ENCODE measurements around the gene PRDM16. TPM values are rescaled to one million over a fixed set of nuclear protein-coding genes. Genes with fewer than 3 reads are reported as not detected.

PRDM16 gene
- total and polyA plus RNA-seq, 4 donors = 0.05 to 0.67 (median 0.19) TPM

DNA sequence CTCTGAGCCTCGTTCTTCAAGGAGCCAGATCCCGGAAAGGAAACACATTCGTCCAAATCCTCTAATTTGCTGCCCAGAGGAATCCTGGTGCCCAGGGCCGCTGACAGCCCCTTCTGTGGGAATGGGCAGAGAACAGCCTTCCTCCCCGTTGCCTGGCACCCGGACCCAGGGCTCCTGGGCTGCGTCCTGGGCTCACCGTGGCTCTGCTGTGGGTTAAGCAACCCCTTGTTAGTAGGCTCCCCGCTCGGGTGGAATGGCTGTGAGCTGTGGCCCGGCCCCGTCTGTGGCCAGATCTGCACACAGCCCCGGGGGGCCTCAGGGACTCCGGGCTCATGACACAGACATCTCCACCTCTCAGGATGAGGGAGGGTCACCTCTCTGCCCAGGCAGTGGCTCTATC, 262.6 kb downstream of the PRDM16 start:
- Histone ChIP-seq H3K9me3 (ENCODE audit: control insufficient read depth in 4 of 4, low read length in 3 of 4) (no peaks in the 10 kb centered on the region), H3K36me3 (ENCODE audit: control insufficient read depth in 4 of 4, insufficient read depth in 3 of 4, low read depth in 1 of 4, low read length in 3 of 4) (no peaks in the 10 kb centered on the region), H3K4me3 (ENCODE audit: low read depth in 1 of 3, low read length in 3 of 3) (no peak overlapping the region), H3K4me1 (ENCODE audit: control insufficient read depth in 4 of 4, insufficient read depth in 4 of 4, low read length in 3 of 4) (peaks cover 1 to 11% (median 5%) of the 10 kb centered on the region in 4 donors), H3K9ac (ENCODE audit: low read depth in 1 of 2, low read length in 2 of 2) (no peak overlapping the region), H3K27ac (ENCODE audit: low read depth in 1 of 2, low read length in 2 of 2) (no peak overlapping the region), H3K27me3 (ENCODE audit: control insufficient read depth in 4 of 4, insufficient read depth in 4 of 4, low read length in 3 of 4) (peaks cover 0 to 2% (median 0%) of the 10 kb centered on the region in 4 donors)
- no peak for DNase-seq (ENCODE audit: low spot score)
- TF ChIP-seq, protein P1, sequence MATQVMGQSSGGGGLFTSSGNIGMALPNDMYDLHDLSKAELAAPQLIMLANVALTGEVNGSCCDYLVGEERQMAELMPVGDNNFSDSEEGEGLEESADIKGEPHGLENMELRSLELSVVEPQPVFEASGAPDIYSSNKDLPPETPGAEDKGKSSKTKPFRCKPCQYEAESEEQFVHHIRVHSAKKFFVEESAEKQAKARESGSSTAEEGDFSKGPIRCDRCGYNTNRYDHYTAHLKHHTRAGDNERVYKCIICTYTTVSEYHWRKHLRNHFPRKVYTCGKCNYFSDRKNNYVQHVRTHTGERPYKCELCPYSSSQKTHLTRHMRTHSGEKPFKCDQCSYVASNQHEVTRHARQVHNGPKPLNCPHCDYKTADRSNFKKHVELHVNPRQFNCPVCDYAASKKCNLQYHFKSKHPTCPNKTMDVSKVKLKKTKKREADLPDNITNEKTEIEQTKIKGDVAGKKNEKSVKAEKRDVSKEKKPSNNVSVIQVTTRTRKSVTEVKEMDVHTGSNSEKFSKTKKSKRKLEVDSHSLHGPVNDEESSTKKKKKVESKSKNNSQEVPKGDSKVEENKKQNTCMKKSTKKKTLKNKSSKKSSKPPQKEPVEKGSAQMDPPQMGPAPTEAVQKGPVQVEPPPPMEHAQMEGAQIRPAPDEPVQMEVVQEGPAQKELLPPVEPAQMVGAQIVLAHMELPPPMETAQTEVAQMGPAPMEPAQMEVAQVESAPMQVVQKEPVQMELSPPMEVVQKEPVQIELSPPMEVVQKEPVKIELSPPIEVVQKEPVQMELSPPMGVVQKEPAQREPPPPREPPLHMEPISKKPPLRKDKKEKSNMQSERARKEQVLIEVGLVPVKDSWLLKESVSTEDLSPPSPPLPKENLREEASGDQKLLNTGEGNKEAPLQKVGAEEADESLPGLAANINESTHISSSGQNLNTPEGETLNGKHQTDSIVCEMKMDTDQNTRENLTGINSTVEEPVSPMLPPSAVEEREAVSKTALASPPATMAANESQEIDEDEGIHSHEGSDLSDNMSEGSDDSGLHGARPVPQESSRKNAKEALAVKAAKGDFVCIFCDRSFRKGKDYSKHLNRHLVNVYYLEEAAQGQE (IDR thresholded peaks at IDR 0.05) = no peak
- no peak for TF ChIP-seq SP1 (IDR thresholded peaks at IDR 0.05)
- TF ChIP-seq, protein P2, sequence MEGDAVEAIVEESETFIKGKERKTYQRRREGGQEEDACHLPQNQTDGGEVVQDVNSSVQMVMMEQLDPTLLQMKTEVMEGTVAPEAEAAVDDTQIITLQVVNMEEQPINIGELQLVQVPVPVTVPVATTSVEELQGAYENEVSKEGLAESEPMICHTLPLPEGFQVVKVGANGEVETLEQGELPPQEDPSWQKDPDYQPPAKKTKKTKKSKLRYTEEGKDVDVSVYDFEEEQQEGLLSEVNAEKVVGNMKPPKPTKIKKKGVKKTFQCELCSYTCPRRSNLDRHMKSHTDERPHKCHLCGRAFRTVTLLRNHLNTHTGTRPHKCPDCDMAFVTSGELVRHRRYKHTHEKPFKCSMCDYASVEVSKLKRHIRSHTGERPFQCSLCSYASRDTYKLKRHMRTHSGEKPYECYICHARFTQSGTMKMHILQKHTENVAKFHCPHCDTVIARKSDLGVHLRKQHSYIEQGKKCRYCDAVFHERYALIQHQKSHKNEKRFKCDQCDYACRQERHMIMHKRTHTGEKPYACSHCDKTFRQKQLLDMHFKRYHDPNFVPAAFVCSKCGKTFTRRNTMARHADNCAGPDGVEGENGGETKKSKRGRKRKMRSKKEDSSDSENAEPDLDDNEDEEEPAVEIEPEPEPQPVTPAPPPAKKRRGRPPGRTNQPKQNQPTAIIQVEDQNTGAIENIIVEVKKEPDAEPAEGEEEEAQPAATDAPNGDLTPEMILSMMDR (IDR thresholded peaks at IDR 0.05; ENCODE audit: low read depth, low read length, missing input control) = no peak
- no peak for TF ChIP-seq ZBTB33 (IDR thresholded peaks at IDR 0.05)
- TF ChIP-seq RAD21 (IDR thresholded peaks at IDR 0.05) = no peak
- TF ChIP-seq TAF1 (conservative IDR thresholded peaks at IDR 0.05) = no peak
- no peak for TF ChIP-seq MAX (IDR thresholded peaks at IDR 0.05)
- no peak for TF ChIP-seq HNF4A (conservative IDR thresholded peaks at IDR 0.05)
- no peak for TF ChIP-seq YY1 (IDR thresholded peaks at IDR 0.05)
- TF ChIP-seq EGR1 (IDR thresholded peaks at IDR 0.05; ENCODE audit: low read depth in 2 of 2) = no peak
- no peak for TF ChIP-seq RXRA (IDR thresholded peaks at IDR 0.05)
- TF ChIP-seq GABPA (IDR thresholded peaks at IDR 0.05 in 1 of 2, conservative IDR thresholded peaks at IDR 0.05 in 1 of 2) = no peak
- TF ChIP-seq JUND (IDR thresholded peaks at IDR 0.05) = no peak
- no peak for TF ChIP-seq NR2F2 (IDR thresholded peaks at IDR 0.05)
- TF ChIP-seq, protein P3, sequence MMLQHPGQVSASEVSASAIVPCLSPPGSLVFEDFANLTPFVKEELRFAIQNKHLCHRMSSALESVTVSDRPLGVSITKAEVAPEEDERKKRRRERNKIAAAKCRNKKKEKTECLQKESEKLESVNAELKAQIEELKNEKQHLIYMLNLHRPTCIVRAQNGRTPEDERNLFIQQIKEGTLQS (IDR thresholded peaks at IDR 0.05) = no peak
- 87% methylated on average over 14 of the region's 14 CpGs for WGBS

DNA sequence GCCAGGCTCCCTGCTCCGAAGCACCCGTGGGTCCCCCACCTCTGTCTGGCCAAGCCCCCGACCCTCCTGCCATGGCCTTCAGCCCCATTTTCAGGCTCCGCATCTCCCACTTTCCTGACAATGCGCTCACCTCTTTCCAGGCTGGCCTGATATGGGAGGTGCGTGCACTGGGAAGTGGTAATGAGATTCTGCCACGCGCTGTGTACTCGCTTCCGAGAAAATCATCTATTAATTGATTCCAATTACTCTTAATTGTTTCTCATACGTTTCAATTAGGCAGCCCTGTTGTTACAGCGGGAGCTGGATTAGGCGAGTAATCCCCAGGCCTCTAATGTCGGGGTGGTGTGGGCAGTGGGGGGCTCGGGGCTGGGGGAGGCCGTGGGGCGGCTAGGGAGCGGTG, 263.0 kb downstream of the PRDM16 start:
- TF ChIP-seq RXRA (IDR thresholded peaks at IDR 0.05) = no peak
- TF ChIP-seq, protein P2 (IDR thresholded peaks at IDR 0.05; ENCODE audit: low read depth, low read length, missing input control) = no peak
- TF ChIP-seq MAX (IDR thresholded peaks at IDR 0.05) = no peak
- TF ChIP-seq NR2F2 (IDR thresholded peaks at IDR 0.05) = no peak
- TF ChIP-seq HNF4A (conservative IDR thresholded peaks at IDR 0.05) = no peak
- TF ChIP-seq EGR1 (IDR thresholded peaks at IDR 0.05; ENCODE audit: low read depth in 2 of 2) = no peak
- TF ChIP-seq FOXA2 (IDR thresholded peaks at IDR 0.05) = no peak
- no peak for TF ChIP-seq FOXA1 (IDR thresholded peaks at IDR 0.05)
- H3K9ac ChIP-seq (ENCODE audit: low read depth in 1 of 2, low read length in 2 of 2) = no peak overlapping the region
- no peaks in the 10 kb centered on the region for H3K36me3 ChIP-seq (ENCODE audit: control insufficient read depth in 4 of 4, insufficient read depth in 3 of 4, low read depth in 1 of 4, low read length in 3 of 4)
- H3K9me3 ChIP-seq (ENCODE audit: control insufficient read depth in 4 of 4, low read length in 3 of 4) = no peaks in the 10 kb centered on the region
- DNase-seq (ENCODE audit: low spot score) = no peak
- peaks cover 0 to 2% (median 0%) of the 10 kb centered on the region in 4 donors for H3K27me3 ChIP-seq (ENCODE audit: control insufficient read depth in 4 of 4, insufficient read depth in 4 of 4, low read length in 3 of 4)
- no peak overlapping the region for H3K4me3 ChIP-seq (ENCODE audit: low read depth in 1 of 3, low read length in 3 of 3)
- peaks cover 1 to 11% (median 5%) of the 10 kb centered on the region in 4 donors for H3K4me1 ChIP-seq (ENCODE audit: control insufficient read depth in 4 of 4, insufficient read depth in 4 of 4, low read length in 3 of 4)
- H3K27ac ChIP-seq (ENCODE audit: low read depth in 1 of 2, low read length in 2 of 2) = no peak overlapping the region
- 92% methylated on average over 18 of the region's 18 CpGs for WGBS
